Stimulated activated CD8-positive, alpha-beta memory T cell treated with anti-CD3 and anti-CD28 coated beads, Interleukin-12 subunit alpha, Interleukin-12 subunit beta, amount 100 ng/mL, for 1 hour (primary cell): Measurements from ENCODE around the gene PPIF.
A peak's percentile ranks its signal among the peaks of the same experiment; 100 is the strongest.

Source experiments
- DNase-seq: peaks from one replicate; pipeline ENCODE4 v3.0.0-alpha.2; 2020; ENCODE audit warnings: low read depth

Gene PPIF

DNA sequence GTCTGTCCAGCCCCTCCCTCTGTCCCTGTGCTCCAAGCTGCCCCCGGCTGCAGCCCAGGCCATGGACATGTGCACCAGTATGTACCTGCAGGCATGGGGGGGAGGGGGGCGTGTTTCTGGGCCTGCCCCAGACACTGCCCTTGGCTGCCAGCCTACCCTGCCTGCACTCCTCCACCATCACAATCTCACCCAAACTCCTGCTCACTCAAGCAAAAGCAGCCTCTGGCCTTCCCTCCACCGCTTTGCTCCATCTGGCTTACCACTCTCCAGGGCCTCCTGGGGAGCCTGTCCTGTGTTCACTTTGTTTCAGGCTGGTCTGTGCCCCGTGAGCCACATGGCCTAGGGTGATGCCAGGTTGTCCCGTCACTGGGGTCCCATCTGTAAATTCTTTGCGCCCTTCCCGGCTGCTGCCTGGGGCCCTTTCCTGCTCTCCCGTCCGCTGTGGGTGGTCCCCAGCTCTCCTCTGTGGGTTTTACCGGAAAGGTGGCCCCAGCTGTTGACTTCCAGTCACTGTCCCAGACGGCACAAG lies 33.3 kb upstream of the PPIF start:
- no peak for DNase-seq

DNA sequence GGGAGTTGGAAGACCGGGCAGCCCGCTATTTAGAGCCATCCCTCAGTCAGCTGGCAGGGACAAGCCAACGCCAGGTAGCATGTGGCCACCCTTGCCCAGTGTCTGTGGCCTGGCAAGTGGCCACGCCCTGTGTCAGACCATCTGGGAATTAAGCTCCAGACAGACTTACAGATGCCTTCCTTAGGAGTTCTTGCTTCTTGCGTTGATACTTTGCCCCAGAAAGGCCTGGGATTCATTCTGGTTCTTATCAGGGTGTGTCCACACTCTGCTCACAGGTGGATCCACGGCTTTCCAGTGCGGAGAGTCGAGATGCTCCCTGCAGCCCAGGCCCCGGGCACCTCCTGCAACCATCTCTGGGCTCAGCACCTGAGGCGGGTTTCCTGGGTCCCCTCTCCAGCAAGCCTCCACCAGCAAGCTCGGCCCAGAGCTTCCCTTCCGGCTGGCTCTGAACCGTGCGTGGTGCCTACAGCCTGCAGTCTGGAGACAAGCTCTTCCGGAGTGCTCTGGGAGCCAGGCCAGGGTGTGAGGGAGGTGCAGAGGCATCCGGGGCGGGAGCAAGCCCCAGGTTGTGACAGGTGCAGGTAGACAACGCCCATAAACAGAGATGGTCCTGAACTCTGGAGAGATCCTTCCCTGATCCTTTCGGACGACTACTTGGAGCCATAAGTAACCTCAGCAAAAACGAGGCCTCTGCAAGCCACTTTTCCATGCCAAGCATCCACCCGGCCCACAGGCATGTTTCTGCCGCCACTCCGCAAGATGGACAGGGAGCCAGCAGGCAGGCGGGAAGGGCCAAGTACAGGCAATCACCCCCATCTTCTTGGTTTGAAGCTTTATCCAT lies 32.3 kb upstream of the PPIF start:
- no peak for DNase-seq

DNA sequence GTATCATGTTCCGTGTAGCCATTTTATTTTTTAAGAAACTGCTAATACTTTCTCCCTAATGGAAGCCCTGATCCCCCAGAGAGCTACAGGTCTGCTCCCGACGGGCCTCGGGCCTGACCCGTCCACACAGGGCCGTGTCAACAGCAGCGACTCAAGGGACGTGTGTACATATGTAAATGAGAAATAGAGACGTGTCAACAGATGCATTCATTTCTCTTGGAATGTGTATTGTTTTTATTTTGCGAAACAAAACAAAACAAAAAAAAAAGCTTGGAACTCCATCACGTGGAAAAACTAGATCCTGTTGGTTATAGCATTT lies 31.7 kb upstream of the PPIF start:
- no peak for DNase-seq

DNA sequence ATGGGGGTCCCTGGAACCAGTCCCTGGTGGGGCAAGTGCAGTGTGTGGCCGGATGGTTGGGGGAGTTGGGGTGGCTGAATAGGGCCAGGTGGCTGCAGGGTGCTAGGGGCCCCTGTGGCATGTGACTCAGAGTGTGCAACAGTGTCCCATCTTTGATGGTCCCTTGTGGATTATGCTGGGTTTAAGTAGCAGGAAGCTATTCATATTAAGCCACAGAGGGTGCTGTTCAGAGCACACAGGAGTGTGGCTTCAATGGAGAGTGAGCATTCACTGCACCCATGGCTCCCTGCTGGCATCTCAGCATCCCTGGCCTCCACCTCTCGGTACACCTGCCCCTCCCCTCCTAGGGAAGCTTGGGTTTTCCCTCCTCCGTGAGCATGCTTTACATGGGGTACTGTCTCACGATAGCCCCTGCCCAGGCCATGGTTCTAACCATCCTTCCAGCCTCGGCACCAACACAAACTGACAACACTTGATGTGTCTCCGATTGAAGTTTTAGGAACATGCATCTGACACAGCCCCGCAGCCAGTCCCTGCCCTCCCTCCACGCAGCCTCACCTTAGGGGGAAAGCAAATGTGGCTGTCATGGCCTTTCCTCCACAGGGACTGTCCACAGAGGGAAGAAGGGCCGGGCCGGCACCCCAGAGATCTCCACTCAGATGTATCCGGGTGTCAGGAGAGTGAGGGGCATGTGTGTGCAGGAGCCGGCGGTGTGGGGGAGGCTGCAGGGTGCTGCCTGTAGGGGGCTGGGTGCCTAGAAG lies 30.4 kb upstream of the PPIF start:
- no peak for DNase-seq

DNA sequence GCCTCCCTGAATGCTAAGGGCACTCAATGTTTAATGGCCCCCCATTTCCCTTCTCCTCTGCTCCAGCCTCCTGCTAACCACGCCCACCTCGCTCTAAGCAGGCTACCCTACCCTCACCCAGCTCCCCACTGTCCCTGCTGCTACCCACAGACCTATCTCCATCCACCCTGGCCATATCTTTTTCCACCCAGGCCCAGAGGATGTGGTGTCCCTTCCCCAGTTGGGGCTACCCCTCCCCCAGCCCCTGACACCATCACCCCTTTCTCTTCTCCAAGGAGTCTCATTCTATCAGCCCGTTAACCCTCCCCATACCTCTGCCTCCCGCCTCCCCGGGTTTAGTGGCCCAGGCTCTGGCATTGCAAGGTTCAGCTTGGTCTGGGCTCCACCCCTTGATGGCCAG lies 28.9 kb upstream of the PPIF start:
- DNase-seq: no peak

DNA sequence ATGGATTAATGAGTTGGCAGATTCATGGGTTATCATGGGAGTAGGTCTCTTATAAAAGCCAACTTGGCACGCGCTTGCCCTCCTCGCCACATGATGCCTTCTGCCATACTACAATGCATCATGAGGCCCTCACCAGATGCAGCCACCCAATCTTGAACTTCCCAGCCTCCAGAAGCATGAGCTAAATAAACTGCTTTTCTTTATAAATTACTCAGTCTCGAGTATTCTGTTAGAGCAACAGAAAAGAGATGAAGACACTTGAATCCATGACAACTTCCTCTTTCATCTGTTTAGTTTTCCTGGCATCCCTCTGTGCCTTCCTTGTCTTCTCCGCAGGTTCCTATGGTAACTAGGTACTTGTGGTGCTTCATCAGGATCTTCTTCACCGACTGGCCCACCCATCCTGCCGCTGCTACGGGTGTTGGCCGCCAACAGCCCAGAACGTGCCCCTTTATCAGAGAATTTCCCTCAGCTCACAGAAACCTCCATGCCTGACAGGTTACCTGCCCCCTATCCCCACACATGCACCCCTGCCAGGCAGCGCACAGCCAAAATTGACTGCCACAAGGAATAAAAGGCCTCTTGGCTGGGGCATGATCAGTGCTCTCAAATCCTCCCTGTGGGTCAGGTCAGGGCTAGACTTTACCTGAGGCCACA lies 28.0 kb upstream of the PPIF start:
- DNase-seq: no peak

DNA sequence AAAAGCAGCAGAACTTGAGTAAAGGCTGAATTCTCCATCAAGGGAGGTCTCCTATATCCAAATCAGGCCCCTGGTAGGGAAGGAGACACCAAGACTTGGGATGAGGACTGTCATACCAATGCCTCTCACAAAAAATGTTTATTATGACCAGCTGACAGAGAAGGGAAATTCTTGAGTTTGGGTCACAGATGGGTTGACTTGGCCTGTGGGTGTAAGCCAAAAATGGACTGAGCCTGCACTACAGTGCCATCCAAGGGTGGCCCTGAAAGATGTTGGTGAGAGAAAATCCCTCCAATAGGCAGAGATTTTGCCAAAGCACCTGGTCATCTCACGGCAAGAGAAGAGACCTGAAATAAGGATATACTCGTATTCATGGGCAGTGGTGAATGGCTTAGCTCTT lies 27.0 kb upstream of the PPIF start:
- no peak for DNase-seq

DNA sequence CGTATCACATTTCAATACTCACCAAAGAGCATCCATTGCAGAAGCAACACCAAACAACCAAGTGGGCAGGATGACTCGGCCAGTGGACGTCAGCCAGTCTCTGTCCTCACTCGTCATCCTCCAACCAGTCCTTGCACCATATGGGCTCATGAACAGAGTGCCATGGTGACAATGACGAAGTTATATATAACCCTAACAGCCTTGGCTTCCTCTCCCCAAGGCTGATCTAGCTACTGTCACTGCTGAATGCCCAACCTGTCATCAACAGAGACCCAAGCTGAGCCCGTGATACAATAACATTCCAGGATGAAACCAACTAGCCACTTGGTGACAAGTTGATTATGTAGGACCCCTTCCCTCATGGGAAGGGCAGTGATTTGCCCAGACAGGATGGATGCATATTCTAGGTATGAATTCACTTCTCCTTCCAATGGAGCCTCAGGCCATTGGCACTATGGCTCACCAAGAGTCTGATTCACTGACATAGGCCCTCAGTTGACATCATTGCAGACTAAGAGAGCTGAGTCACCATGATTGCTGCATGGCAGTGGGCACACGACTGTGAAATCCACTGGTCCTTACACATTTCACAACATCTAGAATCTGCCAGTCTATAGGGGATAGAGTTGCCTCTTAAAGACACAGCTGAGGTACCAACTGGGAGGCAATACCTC lies 26.3 kb upstream of the PPIF start:
- no peak for DNase-seq

DNA sequence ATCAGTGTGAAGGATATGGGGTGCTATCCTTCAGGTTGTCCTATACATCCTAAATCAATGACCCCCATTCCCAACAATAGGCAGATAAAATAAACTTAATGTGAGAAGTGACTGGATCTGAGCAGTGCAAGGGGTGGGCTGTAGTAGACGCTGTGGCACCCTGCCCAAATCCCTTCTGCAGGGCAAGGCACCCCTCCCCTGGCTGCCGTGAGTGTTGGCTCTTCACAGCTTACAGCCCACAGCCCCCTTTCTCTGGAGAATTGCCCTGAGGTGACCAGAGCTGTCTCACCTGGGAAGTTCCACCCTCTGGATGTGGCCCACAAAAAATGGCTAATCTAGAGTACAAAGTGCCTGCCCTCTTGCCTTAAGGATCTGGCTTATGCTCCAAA lies 25.8 kb upstream of the PPIF start:
- DNase-seq: no peak

DNA sequence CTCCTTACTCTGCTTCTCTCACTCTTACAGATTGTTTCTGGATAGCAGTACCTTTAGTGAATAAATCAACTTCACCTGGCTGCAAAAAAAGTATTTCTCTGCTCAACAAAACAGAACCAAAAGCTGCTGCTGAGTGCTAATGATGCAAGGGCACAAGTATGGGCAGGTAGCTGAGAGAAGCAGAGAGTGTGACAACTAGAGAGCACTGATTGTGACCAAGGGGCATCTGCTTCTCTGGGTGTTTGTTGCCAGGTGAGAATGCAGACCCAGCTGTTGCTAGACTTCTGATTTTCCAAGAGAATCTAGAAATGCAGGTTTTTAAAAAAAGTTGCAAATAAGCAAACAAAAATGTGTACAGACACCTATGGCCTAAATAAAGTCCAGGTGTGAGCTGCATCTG lies 25.3 kb upstream of the PPIF start:
- no peak for DNase-seq

DNA sequence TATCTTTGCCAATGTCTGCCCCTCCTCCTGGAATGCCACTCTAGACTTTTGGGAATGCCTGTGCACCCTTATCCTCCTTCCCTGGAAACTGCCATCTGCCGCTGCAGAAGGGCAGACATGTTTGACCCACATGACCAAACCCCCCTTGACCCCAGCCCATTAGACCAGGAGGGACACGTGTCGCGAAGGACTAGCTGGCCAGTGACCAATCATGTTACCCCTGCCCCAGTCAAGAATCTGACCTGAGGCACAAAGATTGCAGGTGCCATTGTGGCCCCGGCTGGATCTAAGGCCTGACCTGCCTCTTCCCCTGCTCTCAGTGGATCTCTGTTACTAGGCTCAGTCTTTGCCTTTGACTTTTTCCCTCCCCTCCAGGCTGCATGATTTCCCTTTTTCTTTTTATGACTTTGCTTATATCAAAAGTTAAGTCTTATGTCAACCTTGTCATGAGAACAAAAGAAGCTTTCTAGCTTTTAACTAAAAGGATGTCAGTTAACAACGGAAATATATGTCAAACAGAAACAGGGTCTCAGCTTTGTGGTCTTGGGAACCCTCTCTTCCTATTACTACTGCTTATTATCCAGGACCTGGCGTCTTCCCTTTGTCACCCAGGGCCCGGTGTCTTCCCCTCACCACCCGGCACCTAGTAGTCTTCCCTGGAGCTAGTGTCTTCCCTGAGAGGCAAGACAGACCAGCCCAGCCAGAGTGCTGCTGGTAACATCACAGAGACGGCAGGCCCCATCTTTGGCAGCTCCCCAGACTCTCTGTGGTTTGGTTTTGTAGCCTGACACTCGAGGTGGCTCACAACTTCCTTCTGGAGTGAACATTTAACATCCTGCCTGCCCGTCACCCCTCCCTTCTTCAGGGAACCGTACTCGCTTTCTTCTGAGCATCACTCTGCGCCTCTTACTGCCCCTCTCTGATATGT lies 24.4 kb upstream of the PPIF start:
- DNase-seq: peak; percentile 67

DNA sequence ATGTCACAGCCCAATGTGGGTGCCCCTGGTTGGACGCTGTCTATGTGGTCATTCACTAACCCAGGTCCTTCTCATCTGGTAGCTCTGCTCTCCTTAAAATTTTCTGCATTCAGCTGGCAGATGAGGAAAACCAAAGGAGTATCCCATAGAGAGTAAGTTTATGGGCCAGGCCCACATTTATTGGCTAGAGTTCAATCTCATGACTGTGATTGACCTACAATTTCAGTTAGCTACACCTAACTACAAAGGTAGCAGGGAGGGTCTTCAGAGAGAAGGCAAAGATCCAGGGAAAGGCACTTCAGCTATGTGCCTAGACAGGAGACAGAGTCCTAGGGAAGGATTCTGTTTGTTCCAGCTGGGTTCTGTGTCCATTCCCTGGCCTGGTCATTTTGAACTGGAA lies 23.7 kb upstream of the PPIF start:
- no peak for DNase-seq

DNA sequence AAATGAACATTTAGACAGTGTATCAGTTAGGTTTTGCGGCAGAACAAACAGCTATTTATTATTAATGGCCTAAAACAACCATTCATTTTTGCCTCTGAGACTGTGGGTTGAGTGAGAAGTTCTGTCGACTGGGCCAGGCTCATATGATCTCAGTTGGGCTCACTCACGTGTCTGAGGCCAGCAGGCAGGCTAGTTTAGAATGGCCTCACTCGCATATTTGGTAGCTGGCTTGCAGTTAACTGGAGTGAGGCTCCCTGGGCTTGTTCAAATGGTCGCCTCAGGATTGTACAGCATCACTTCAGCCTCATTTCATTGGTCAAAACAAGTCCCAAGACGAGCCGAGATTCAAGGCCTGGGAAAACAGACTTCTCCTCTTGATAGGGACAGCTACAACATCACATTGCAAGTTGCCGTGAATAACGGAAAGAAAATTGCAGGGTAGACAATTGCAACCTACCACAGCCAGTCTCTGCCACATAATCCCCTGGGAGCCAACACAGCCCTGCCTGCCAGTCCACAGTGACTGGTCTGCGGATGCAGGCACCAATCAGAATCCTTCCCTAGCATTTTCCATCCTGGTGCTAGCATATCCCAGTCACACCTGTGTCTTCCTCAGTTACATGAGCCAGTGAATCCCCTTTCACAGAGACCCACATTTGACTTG lies 23.1 kb upstream of the PPIF start:
- DNase-seq: no peak

DNA sequence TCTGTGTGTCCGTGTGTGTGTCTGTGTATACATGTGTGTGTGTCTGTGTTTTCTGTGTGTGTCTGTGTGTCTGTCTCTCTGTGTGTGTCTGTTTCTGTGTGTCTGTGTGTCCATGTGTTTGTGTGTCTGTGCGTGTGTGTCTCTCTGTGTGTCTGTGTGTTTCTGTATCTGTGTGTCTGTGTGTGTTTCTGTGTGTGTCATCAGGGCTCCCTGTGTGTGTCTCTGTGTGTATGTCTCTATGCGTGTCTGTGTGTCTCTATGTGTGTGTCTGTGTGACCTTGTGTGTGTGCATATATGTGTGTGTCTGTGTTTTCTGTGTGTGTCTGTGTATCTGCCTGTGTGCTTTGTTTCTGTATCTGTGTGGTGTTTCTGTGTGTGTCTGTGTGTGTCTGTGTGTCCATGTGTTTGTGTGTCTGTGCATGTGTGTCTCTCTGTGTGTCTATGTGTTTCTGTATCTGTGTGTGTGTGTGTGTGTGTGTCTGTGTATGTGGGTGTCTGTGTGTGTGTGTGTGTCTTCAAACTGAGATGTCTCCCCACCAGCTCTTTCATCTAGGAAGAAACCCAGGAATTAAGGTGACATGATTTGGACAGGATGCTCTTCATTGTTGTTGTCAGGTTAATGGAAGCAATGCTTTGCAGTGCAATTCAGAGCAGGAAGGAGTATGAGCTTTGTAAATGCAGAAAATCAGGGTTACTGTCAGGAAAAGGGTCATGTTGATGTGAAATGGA lies 20.7 kb upstream of the PPIF start:
- DNase-seq: no peak

DNA sequence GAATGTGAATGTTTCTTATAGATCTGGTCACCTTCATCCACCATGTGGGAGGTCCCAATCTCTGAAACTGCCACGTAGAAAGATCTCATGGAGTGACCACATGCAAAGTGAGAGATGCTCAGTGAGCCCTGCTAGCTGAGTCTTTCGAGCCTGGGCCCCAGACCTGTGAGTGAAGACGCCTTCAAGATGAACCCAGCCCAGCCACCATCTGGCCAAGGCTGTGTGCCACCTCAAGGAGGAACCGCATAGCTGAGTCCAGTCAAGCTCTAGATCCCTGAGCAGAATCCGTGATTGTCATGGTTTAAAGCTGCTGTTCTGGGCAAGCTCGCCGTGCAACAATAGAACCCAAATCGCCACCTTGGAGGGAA lies 20.2 kb upstream of the PPIF start:
- no peak for DNase-seq

DNA sequence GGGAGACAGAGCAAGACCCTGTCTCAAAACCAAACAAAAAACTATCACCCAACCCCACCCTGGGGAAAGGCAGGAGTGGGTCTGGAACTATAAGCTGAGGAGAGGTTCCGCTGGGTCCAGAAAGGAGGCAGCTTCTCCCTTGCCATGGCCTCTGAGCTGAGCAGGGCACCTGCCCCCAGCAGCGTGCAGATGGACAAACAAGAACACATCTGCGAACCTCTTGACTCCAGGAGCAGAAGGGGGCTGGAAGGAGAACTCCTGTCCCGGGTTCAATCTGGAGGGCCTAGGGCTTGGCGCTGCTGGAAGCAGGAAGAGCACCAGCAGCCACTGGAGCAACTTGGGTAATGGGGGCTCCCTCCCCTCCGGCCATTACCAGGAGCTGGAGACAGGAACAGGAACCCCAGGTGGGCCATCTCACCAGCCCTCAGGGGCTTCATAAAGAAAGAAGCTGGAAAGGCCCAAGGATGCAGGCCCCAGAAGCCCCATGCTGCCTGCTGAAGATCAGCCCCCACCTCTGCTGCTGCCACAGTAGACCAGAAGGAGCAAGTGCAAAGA lies 19.0 kb upstream of the PPIF start:
- no peak for DNase-seq

DNA sequence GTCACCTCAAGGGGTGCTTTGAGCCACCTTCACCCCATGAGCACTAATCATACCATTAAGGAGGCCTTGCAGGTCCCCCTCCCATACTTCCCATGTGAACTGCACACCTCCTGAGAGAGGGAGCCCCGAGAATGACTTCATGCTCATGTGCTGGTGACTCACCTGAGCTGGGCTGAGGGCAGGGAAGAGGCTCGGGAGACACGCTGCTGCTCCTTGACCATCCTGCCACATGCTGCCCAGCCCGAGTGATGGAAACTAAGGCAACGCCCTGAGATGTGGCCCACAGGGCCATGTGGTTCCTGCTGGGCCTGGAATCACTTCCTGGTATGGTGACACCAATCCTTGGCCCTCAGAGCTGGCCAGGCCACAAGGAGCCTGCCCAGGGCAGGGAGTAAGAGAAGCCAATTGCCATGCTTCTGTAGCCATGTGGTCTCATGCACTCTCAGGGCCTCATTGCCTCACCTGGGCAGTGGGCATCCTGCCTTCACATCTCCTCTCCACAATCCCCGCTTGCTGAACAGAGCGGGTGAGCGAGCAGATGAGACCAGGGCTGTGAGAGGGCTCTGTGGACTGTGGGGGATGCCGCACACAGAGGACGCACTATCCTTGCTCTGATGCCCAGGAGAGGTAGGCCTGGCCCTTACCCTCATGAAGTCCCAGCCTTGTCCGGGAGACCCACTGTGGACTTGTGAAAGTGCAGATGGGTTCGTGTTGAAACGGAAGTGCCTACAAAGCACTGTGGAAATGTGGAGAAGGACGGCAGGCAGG lies 18.3 kb upstream of the PPIF start:
- no peak for DNase-seq

DNA sequence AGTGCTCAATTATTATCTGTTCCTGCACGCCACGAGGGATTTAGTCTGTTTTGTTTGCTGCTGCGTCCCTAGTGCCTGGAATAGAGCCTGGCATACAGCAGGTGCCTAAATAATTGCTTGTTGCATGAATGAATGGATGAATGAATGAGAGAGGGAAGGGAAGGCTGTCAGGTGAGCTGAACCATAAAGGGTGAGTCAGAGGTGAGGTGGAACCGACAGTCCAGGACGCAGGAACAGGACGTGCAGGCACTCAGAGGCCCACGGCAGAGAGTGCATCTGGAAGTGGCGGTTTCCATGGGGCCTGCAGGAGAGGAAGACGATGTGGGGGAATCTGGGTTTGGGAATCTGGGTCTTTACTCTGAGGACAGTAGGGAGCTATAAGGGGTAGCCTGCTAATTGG lies 17.7 kb upstream of the PPIF start:
- no peak for DNase-seq

DNA sequence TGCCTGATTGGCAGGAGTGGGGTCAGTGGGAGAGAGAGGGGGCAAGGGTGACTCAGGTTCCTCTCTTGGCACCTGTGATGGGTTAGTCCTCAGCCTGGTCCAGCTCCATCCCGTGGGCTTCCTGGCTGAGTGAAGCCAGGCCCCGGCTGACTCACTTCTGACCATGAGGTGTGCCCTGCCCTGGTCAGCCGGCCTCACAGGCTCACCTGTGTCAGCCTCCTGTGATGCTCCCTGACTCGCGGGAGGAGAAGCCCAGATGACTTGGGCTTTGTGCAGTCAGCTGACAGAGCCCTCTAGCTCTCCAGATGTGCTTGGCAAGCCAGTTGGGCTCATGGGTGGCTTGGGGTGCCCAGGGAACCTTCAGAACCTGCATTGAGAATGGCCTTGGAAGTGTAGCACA lies 16.0 kb upstream of the PPIF start:
- DNase-seq: no peak
